Prostate gland (tissue), 2 donors: Measurements from ENCODE around the gene GALNT7.

ENCODE experiments used
- POLR2AphosphoS5 ChIP-seq: sonication (generic); formaldehyde crosslinking; IDR thresholded peaks from one replicate; pipeline ENCODE4 v1.6.1; 2017; ENCODE audit warnings: antibody characterized with exemption
- TF ChIP-seq, protein P1 (sequence below), 4 experiments: fragments of 200-600 bp in 2 of 4; fragments of 450-650 bp in 2 of 4; sonication (generic) in 2 of 4; IDR thresholded peaks; 1 replicate in 3 of 4; 2 replicates in 1 of 4; pipeline ENCODE4 v1.5.1; 2016 to 2019; ENCODE audit warnings: antibody characterized with exemption in 4 of 4, mild to moderate bottlenecking in 2 of 4, moderate library complexity in 2 of 4

DNA sequence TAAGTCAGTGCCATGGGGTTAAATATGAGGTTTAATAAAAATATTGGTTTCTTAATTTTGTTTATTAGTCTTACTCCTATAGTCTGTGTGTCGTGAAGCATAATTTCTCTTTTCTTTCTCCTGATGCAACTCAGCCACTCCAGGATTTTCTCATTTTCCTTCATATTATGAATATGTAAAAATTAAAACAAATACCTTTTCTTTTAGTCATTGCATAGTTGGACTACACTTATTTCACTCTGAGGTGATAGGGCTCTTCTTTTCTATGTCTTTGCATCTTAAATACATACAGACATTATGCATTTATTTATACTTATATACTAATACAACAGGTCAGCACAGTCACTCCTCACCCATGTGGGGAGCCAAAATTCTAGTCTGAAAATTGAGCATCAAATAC is 19.1 kb downstream of the GALNT7 start:
- TF ChIP-seq, protein P1, sequence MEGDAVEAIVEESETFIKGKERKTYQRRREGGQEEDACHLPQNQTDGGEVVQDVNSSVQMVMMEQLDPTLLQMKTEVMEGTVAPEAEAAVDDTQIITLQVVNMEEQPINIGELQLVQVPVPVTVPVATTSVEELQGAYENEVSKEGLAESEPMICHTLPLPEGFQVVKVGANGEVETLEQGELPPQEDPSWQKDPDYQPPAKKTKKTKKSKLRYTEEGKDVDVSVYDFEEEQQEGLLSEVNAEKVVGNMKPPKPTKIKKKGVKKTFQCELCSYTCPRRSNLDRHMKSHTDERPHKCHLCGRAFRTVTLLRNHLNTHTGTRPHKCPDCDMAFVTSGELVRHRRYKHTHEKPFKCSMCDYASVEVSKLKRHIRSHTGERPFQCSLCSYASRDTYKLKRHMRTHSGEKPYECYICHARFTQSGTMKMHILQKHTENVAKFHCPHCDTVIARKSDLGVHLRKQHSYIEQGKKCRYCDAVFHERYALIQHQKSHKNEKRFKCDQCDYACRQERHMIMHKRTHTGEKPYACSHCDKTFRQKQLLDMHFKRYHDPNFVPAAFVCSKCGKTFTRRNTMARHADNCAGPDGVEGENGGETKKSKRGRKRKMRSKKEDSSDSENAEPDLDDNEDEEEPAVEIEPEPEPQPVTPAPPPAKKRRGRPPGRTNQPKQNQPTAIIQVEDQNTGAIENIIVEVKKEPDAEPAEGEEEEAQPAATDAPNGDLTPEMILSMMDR (IDR thresholded peaks at IDR 0.05), result no peak
- no peak for TF ChIP-seq POLR2AphosphoS5
